Body of pancreas (tissue), 4 donors: ENCODE measurements around the gene JPT1. TPM values are rescaled to one million over a fixed set of nuclear protein-coding genes. Genes with fewer than 3 reads are reported as not detected.
"Not testable (repeated sequence)": the region's sequence is repeated elsewhere in the genome, so short reads cannot be mapped to it uniquely, and the experiment has no call there.

ENCODE experiments used
- ATAC-seq: fragments of 150-250 bp; one replicate; pipeline ENCODE4 v1.9.1; 2016
- DNase-seq, 4 donors: peaks; one replicate each; pipeline ENCODE4 v3.0.0-alpha.2; 2019
- H3K27ac ChIP-seq, 4 donors: fragments of 200-600 bp; sonication (generic); 1 replicate in 3 of 4; 2 replicates in 1 of 4; pipeline versions ENCODE4 v1.5.1 to v1.6.1; 2016 to 2019; ENCODE audit warnings: mild to moderate bottlenecking in 1 of 4, mixed read lengths in 1 of 4, moderate library complexity in 1 of 4
- H3K27me3 ChIP-seq, 2 donors: fragments of 200-600 bp; sonication (generic); one replicate each; pipeline ENCODE4 v1.6.0; 2016; ENCODE audit warnings: mild to moderate bottlenecking in 1 of 2
- H3K36me3 ChIP-seq, 2 donors: fragments of 200-600 bp; sonication (generic); replicated peaks in 1 of 2; 2 replicates each; pipeline ENCODE4 v1.5.1; 2016; ENCODE audit warnings: low read depth in 2 of 2; ENCODE audit not compliant: insufficient read depth in 1 of 2
- H3K4me1 ChIP-seq: fragments of 200-600 bp; sonication (generic); one replicate; pipeline ENCODE4 v1.6.0; 2016
- H3K4me3 ChIP-seq, 2 donors: fragments of 200-600 bp; sonication (generic); 1 replicate in 1 of 2; 2 replicates in 1 of 2; pipeline ENCODE4 v1.5.1; 2016 to 2019
- H3K9me3 ChIP-seq, 3 donors: fragments of 200-600 bp; sonication (generic); 1 replicate in 2 of 3; 2 replicates in 1 of 3; pipeline ENCODE4 v1.5.1; 2016
- POLR2A ChIP-seq, 3 donors: fragments of 450-650 bp; IDR thresholded peaks; one replicate each; pipeline ENCODE4 v1.6.1; 2016; ENCODE audit warnings: antibody characterized with exemption in 3 of 3, mild to moderate bottlenecking in 2 of 3
- WGBS, 2 donors: methylation state at CpG; one replicate each; pipeline ENCODE4 v1.1.5; 2017; 5-methylcytosine and 5-hydroxymethylcytosine counted together
- intact Hi-C: fragments of 100-400 bp; cut with DNase I; formaldehyde crosslinking; loops from one replicate; pipeline ENCODE4 v1.15.1; 2023
- total RNA-seq, 2 donors: library from RNA; depleted of rRNA; stranded (reverse); fragments of >200 nt; gene quantifications; one replicate each; pipeline ENCODE4 v1.1.0, GENCODE V29; 2016
- TF ChIP-seq, protein P1 (sequence below), 7 experiments: fragments of 450-650 bp in 4 of 7; fragments of 200-600 bp in 3 of 7; sonication (generic) in 3 of 7; IDR thresholded peaks; one replicate each; pipeline ENCODE4 v1.5.1; 2016 to 2019; ENCODE audit warnings: antibody characterized with exemption in 7 of 7

The JPT1 gene
- total RNA-seq, 2 donors from 2014 or later, result 17.4 to 42.5 TPM

DNA sequence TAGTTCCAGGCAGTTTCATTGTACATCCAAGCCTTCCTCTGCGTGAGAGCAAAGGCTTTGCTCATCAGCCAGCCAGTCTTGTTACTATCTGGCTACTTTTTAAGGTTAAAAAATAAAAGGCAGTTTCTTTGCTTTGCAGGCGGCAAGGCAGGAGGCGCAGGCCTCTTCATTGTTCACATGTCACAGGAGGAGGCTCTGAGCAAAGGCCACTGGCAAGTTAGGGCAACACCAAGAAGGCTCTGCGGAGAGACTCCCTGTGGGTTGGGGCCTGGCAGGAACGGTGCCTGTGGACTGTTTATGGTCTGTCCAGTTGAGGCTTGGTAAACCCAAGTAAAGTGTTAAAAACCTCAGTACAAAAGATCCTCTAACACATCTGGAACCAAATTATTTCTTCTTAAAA lies 18.9 kb downstream of the JPT1 start:
- no peaks in the 10 kb centered on the region for H3K36me3 ChIP-seq
- no peak overlapping the region for H3K27ac ChIP-seq
- H3K4me1 ChIP-seq, result peaks cover 14% of the 10 kb centered on the region
- no peaks in the 10 kb centered on the region for H3K9me3 ChIP-seq
- H3K4me3 ChIP-seq, result no peak overlapping the region
- DNase-seq, result no peak
- 80 to 85% methylated on average over 5 of the region's 5 CpGs for WGBS, 2 donors
- no peak for ATAC-seq
- TF ChIP-seq POLR2A (IDR thresholded peaks at IDR 0.05), result no peak
- TF ChIP-seq, protein P1, sequence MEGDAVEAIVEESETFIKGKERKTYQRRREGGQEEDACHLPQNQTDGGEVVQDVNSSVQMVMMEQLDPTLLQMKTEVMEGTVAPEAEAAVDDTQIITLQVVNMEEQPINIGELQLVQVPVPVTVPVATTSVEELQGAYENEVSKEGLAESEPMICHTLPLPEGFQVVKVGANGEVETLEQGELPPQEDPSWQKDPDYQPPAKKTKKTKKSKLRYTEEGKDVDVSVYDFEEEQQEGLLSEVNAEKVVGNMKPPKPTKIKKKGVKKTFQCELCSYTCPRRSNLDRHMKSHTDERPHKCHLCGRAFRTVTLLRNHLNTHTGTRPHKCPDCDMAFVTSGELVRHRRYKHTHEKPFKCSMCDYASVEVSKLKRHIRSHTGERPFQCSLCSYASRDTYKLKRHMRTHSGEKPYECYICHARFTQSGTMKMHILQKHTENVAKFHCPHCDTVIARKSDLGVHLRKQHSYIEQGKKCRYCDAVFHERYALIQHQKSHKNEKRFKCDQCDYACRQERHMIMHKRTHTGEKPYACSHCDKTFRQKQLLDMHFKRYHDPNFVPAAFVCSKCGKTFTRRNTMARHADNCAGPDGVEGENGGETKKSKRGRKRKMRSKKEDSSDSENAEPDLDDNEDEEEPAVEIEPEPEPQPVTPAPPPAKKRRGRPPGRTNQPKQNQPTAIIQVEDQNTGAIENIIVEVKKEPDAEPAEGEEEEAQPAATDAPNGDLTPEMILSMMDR (IDR thresholded peaks at IDR 0.05), result no peak
- H3K27me3 ChIP-seq, result no peaks in the 10 kb centered on the region
- intact Hi-C loops, result no loop called here

DNA sequence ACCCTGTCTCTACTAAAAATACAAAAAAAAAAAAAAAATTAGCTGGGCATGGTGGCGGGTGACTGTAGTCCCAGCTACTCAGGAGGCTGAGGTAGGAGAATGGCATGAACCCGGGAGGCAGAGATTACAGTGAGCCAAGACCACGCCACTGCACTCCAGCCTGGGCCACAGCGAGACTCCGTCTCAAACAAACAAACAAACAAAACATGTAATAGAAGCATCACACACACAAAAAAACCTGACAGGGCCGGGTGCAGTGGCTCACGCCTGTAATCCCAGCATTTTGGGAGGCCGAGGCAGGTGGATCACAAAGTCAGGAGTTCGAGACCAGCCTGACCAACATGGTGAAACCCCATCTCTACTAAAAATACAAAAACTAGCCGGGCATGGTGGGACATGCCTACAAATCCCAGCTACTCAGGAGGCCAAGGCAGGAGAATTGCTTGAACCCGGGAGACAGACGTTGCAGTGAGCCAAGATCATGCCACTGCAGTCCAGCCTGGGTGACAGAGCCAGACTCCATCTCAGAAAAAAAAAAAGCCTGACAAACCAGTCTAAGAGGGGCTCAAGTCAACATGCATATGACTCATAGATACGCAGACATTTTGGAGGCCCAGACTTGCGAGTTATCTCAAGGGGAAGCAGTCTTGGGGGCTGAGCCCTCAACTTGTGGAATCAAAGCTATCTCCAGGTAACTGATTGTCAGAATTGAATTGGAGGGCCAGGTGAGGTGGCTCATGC lies 20.5 kb downstream of the JPT1 start:
- H3K36me3 ChIP-seq, ATAC-seq, DNase-seq, H3K4me3 ChIP-seq, H3K9me3 ChIP-seq, H3K27ac ChIP-seq, H3K27me3 ChIP-seq, intact Hi-C loops: not testable (repeated sequence)
- peaks cover 18% of the 10 kb centered on the region for H3K4me1 ChIP-seq
- WGBS, 2 donors, result 84 to 86% methylated on average over 14 of the region's 14 CpGs

DNA sequence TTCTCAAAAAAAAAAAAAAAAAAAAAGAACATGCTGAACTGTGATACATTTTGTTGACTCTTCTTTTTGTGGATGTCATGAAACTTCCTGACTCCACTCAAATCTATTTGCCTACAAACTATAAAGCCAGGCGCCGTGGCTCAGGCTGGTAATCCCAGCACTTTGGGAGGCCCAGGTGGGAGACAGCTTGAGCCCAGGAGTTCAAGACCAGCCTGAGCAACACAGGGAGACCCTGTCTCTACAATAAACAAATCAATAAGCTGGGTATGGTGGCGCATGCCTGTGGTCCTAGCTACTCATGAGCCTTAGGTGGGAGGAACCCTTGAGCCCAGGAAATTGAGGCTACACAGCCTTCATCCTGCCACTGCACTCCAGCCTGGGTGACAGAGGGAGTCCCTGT lies 21.3 kb downstream of the JPT1 start:
- no peak for ATAC-seq
- Histone ChIP-seq H3K4me1 (peaks cover 18% of the 10 kb centered on the region), H3K27ac (no peak overlapping the region), H3K36me3 (no peaks in the 10 kb centered on the region), H3K27me3 (no peaks in the 10 kb centered on the region), H3K9me3 (no peaks in the 10 kb centered on the region), H3K4me3 (no peak overlapping the region)
- no peak for TF ChIP-seq POLR2A (IDR thresholded peaks at IDR 0.05)
- TF ChIP-seq, protein P1 (IDR thresholded peaks at IDR 0.05), result no peak
- WGBS, 2 donors, result 89 to 98% methylated on average over 2 to 3 of the region's 3 CpGs
- DNase-seq, result no peak
- intact Hi-C loops, result no loop called here

DNA sequence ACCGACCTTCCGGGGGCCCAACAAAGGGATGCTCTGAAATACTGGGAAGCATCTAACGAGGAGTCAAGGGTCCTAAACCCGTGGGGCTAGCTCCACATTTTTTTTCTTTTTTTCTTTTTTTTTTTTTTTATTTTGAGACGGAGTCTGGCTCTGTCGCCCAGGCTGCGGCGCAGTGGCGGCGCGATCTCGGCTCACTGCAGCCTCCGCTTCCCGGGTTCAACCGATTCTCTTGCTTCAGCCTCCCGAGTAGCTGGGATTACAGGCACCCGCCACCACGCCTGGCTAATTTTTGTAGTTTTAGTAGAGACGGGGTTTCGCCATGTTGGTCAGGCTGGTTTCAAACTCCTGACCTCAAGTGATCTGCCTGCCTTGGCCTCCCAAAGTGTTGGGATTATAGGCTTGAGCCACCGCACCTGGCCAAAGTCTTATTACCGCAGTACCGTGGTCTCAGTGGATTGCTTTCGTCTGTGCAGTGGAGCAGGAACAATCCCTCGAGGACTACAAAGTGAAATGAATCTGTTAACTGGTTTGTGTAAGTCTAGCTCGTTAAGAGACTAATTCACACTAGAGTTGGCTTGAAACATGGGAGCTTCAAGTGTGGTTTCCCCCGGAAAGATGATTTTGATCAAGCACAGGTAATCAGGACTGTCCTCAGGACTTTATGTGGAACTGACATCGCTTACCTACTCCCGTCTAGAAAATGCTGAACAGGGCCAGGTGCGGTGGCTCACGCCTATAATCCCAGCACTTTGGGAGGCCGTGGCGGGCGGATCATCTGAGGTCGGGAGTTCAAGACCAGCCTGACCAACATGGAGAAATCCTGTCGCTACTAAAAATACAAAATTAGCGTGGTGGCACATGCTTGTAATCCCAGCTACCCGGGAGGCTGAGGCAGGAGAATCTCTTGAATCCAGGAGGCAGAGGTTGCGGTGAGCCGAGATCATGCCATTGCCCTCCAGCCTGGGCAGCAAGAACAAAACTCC lies 22.0 kb downstream of the JPT1 start:
- DNase-seq, H3K36me3 ChIP-seq, H3K27me3 ChIP-seq, H3K9me3 ChIP-seq, ATAC-seq, intact Hi-C loops: not testable (repeated sequence)
- H3K4me1 ChIP-seq, result peaks cover 18% of the 10 kb centered on the region
- WGBS, 2 donors, result 77 to 83% methylated on average over 40 of the region's 40 CpGs
- H3K27ac ChIP-seq, result peak overlapping the region; percentile 48 to 89 (median 87)
- H3K4me3 ChIP-seq, result peak overlapping the region; percentile 76 to 92

DNA sequence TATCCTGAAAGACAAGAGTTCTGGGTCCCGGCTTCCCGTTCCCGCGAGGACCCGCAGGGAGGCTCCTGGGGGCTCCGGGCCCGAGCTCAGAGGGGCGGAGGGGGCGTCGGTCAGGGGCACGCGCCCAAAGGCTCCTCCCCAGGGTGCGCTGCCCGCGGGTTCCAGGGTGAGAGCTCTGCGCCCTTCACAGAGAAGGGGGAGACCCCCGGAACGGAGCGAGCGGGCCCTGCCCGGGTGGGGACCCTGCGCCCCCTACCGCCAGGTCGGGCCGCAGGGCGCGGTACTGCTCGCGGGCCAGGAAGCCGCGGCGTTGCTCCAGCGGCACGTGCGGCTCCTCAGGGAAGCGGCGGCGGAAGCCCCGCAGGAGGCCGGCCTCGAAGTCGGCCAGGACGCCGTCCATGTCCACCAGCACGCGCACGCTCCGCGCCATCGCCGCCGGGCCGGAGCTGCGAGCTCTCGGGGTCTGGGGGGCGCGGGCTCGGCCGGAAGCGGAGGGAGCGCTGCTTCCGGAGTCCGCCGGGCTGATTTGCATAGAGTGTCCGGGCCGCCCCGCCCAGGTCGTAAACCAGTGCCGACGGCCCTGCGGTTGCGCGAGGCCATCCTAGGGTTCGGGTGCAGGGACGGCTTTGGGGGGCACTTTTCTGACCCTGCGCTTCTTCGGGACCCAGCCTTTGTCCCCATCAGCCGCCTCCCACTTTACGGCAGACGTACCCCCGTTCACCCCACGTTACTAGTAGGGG lies 22.9 kb downstream of the JPT1 start, which contains the start of gene NT5C:
TSS of gene NT5C (minus strand) at position 465 of the 740 bp plus-strand sequence. CDS start at position 430, 35 bp downstream.
- intact Hi-C loops, result no loop called here
- 1 to 3% methylated on average over 7 to 70 of the region's 82 CpGs for WGBS, 2 donors
- TF ChIP-seq POLR2A (IDR thresholded peaks at IDR 0.05), result peak; percentile 33 to 59 (median 56)
- TF ChIP-seq, protein P1 (IDR thresholded peaks at IDR 0.05), result peak; percentile 37 to 86 (median 55)
- peak; percentile 89 for ATAC-seq
- Histone ChIP-seq H3K9me3 (no peaks in the 10 kb centered on the region), H3K27ac (peak within 1 kb of the TSS; percentile 48 to 89 (median 87)), H3K4me3 (peak within 1 kb of the TSS; percentile 76 to 92), H3K27me3 (no peaks in the 10 kb centered on the region), H3K36me3 (no peaks in the 10 kb centered on the region), H3K4me1 (peaks cover 18% of the 10 kb centered on the region)
- DNase-seq, result peak; percentile 76 to 85 (median 82)
